HFF-Myc (cell line): ENCODE measurements around the gene PDX1.

Experiments used
- DNase-seq: peaks from one replicate; pipeline ENCODE4 v3.0.0-alpha.2; 2011; ENCODE audit warnings: low read depth; ENCODE audit errors: extremely low read depth
- H3K4me3 ChIP-seq: replicated peaks from 2 replicates; pipeline ENCODE4 v1.5.1; 2011; ENCODE audit warnings: low read depth, mild to moderate bottlenecking, control low read depth, low read length
- TF ChIP-seq, protein P1 (sequence below): IDR thresholded peaks from 2 replicates; pipeline ENCODE4 v1.5.1; 2012; ENCODE audit warnings: mild to moderate bottlenecking, low read depth, low read length, control low read depth; ENCODE audit errors: missing control alignments

The PDX1 gene

DNA sequence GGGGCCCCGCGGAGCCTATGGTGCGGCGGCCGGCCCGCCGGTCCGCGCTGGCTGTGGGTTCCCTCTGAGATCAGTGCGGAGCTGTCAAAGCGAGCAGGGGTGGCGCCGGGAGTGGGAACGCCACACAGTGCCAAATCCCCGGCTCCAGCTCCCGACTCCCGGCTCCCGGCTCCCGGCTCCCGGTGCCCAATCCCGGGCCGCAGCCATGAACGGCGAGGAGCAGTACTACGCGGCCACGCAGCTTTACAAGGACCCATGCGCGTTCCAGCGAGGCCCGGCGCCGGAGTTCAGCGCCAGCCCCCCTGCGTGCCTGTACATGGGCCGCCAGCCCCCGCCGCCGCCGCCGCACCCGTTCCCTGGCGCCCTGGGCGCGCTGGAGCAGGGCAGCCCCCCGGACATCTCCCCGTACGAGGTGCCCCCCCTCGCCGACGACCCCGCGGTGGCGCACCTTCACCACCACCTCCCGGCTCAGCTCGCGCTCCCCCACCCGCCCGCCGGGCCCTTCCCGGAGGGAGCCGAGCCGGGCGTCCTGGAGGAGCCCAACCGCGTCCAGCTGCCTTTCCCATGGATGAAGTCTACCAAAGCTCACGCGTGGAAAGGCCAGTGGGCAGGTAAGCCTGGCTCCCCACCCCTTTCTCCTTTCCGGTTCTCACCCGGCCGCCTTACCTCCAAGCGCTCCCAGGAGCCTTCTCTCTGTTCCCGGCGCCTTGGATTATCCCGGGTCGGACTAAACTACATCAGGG lies at the start of gene PDX1:
Gene PDX1, plus strand, starts transcription at position 67 of the 743 bp plus-strand sequence. Its CDS starts 139 bp downstream, at position 206.
- DNase-seq, result no peak
- TF ChIP-seq, protein P1, sequence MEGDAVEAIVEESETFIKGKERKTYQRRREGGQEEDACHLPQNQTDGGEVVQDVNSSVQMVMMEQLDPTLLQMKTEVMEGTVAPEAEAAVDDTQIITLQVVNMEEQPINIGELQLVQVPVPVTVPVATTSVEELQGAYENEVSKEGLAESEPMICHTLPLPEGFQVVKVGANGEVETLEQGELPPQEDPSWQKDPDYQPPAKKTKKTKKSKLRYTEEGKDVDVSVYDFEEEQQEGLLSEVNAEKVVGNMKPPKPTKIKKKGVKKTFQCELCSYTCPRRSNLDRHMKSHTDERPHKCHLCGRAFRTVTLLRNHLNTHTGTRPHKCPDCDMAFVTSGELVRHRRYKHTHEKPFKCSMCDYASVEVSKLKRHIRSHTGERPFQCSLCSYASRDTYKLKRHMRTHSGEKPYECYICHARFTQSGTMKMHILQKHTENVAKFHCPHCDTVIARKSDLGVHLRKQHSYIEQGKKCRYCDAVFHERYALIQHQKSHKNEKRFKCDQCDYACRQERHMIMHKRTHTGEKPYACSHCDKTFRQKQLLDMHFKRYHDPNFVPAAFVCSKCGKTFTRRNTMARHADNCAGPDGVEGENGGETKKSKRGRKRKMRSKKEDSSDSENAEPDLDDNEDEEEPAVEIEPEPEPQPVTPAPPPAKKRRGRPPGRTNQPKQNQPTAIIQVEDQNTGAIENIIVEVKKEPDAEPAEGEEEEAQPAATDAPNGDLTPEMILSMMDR, result no peak
- 0 out of 2 replicates have a peak within 1 kb of the TSS, but pooled peaks have one; percentile 7 for H3K4me3 ChIP-seq

DNA sequence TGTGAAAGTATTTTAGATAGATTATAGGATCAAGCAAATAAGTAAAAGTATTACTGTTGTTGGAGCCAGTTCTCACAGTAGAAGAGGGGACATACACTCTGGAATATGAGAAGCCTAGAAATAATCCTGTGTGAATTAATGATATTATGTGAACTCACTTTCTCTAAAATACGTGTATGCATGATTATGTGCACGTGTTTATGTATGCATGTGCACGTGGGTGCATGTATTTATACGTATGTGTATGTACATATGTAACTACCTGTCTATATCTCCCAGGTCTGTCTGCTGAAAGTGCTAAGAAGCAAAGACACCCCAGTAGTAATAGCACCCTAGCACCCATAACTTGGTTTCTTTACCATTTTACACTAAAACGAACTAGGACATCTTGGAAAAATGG lies 41.5 kb upstream of the PDX1 start:
- TF ChIP-seq, protein P1, result no peak
- DNase-seq, result no peak
- H3K4me3 ChIP-seq, result no peak overlapping the region

DNA sequence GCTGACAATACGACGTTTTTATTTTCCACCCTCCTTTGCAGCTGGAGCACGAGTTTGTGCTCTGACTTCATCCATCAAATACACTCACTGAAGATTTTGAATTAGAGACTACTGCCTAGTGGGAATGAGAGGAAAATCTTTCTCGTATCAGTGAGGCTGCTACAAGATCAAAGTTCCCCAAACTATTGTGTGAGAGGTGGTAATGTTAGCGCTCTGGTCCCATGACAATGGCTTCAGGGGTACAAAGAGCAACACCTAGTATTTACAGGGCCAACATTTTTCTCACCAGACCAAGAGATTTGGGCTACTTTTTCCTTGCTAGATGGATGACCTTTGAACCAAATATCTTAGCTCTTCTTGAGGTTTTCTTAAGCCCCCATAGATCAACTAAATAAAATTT lies 30.3 kb upstream of the PDX1 start:
- no peak for DNase-seq
- TF ChIP-seq, protein P1, result no peak
- H3K4me3 ChIP-seq, result no peak overlapping the region

DNA sequence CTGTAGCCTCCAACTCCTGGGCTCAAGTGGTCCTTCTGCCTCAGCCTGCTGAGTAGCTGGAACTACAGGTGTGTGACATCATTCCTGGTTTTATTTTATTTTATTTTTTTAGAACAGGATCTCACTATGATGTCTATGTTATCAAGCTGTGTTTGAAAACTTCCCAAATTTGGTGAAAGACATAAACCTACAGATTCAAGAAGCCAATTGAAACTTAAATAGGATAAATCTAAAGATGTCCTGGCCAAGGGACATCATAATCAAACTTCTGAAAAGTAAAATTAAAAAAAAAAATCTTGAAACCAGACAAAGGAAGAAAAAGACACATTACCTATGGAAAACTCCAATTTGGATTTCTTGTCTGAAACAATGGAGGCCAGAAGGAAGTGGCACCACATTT lies 23.1 kb upstream of the PDX1 start:
- H3K4me3 ChIP-seq, result no peak overlapping the region

DNA sequence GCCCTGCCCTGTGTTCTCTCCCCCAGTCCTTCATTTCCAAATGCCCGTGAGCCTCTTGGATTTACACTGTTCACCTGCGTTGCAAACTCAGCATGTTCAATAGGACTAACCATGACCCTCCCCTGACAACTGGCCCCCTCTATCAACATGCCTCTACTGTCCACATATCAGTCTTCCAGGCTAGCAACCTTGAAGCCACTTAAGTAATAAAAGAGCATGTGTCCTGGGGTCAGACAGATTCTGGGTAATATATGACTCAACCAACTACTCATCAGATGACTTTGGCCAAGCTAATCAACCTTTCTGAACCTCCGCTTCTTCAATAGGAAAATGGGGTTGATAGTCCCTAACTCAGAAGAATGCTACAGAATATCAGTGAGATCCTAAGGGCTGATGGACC lies 15.1 kb upstream of the PDX1 start:
- no peak for DNase-seq
- TF ChIP-seq, protein P1, result no peak

More for the DNA sequence above, 23.1 kb upstream of the PDX1 start:
- TF ChIP-seq, protein P1, result no peak
- no peak for DNase-seq

DNA sequence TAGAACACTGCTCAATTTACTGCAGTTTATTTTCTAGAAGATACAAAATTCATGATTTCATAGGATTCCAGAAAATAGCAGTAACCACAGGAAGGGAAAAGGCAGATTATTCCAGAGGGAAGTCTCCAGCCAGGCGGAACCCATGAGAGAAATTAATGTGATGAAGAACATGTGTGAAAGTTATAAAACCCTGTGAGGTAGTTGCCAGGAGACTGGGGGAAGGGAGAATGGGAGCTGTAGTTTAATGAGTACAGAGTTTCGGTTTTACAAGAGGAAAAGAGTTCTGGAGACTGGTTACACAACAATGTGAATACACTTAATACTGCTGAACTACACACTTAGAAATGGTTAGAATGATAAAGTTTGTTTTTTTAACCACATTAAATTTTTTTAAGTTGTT lies 14.2 kb upstream of the PDX1 start:
- peak; percentile 3 for DNase-seq
- TF ChIP-seq, protein P1, result no peak
- H3K4me3 ChIP-seq, result no peak overlapping the region

More for the DNA sequence above, 15.1 kb upstream of the PDX1 start:
- no peak overlapping the region for H3K4me3 ChIP-seq
